ENCODE measurements around the gene SPATA3.
A peak's percentile ranks its signal among the peaks of the same experiment; 100 is the strongest.
"Not testable (repeated sequence)": the region's sequence is repeated elsewhere in the genome, so short reads cannot be mapped to it uniquely, and the experiment has no call there.

Gene SPATA3

GRCh38 chr2:230995821-230996220, at the start of gene SPATA3:
Gene SPATA3, plus strand, starts transcription at chr2:230996121. Its CDS starts 113 bp downstream, at chr2:230996234.
- no peak for DNase-seq

- DNase-seq: no peak
Measured at GRCh38 chr2:230946429-230947234, 49.3 kb upstream of the SPATA3 start.

- no peak for DNase-seq
Measured at GRCh38 chr2:230947235-230947576, 48.7 kb upstream of the SPATA3 start.

- DNase-seq: no peak
Measured at GRCh38 chr2:230947908-230948365, 48.0 kb upstream of the SPATA3 start.

- DNase-seq: no peak
Measured at GRCh38 chr2:230949966-230950873, 45.7 kb upstream of the SPATA3 start.

GRCh38 chr2:230950874-230951339, 45.0 kb upstream of the SPATA3 start:
- no peak for DNase-seq

GRCh38 chr2:230951396-230951795, 44.5 kb upstream of the SPATA3 start:
- DNase-seq: no peak

- no peak for DNase-seq
Measured at GRCh38 chr2:230952226-230952956, 43.5 kb upstream of the SPATA3 start.

- no peak for DNase-seq
Measured at GRCh38 chr2:230953845-230954244, 42.1 kb upstream of the SPATA3 start.

GRCh38 chr2:230954746-230955145, 41.2 kb upstream of the SPATA3 start:
- DNase-seq: no peak

GRCh38 chr2:230955163-230955737, 40.7 kb upstream of the SPATA3 start:
- DNase-seq: no peak

- DNase-seq: peak; percentile 12 to 20
Measured at GRCh38 chr2:230956827-230957755, 38.8 kb upstream of the SPATA3 start.

- no peak for DNase-seq
Measured at GRCh38 chr2:230957756-230958391, 38.0 kb upstream of the SPATA3 start.

- DNase-seq: no peak
Measured at GRCh38 chr2:230958820-230959756, 36.8 kb upstream of the SPATA3 start.

GRCh38 chr2:230960026-230960425, 35.9 kb upstream of the SPATA3 start:
- no peak for DNase-seq

GRCh38 chr2:230961091-230961491, 34.8 kb upstream of the SPATA3 start:
- DNase-seq: no peak

- DNase-seq: no peak
Measured at GRCh38 chr2:230964136-230964730, 31.7 kb upstream of the SPATA3 start.

GRCh38 chr2:230967113-230967512, 28.8 kb upstream of the SPATA3 start:
- no peak for DNase-seq

GRCh38 chr2:230968314-230968713, 27.6 kb upstream of the SPATA3 start:
- not testable (repeated sequence) for DNase-seq

Measured in NCI-H524 (cell line).